C4-2B (cell line): Measurements from ENCODE around the gene CAMTA1.

ENCODE experiments used
- ZFX ChIP-seq: fragments of 450-650 bp; IDR thresholded peaks from 2 replicates; pipeline ENCODE4 v1.6.1; 2017
- TF ChIP-seq, protein P1 (sequence below): fragments of 450-650 bp; conservative IDR thresholded peaks from 2 replicates; pipeline ENCODE4 v1.5.1; 2017; ENCODE audit warnings: mild to moderate bottlenecking

GRCh38 chr1:6880951-6881690 is 95.9 kb downstream of the CAMTA1 start:
- TF ChIP-seq, protein P1, sequence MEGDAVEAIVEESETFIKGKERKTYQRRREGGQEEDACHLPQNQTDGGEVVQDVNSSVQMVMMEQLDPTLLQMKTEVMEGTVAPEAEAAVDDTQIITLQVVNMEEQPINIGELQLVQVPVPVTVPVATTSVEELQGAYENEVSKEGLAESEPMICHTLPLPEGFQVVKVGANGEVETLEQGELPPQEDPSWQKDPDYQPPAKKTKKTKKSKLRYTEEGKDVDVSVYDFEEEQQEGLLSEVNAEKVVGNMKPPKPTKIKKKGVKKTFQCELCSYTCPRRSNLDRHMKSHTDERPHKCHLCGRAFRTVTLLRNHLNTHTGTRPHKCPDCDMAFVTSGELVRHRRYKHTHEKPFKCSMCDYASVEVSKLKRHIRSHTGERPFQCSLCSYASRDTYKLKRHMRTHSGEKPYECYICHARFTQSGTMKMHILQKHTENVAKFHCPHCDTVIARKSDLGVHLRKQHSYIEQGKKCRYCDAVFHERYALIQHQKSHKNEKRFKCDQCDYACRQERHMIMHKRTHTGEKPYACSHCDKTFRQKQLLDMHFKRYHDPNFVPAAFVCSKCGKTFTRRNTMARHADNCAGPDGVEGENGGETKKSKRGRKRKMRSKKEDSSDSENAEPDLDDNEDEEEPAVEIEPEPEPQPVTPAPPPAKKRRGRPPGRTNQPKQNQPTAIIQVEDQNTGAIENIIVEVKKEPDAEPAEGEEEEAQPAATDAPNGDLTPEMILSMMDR: no peak
- no peak for TF ChIP-seq ZFX
